AG10803 (cell line): ENCODE results near the gene RANBP17.

Experiments used
- DNase-seq: peaks from one replicate; pipeline ENCODE4 v3.0.0; 2010; ENCODE audit warnings: low read depth
- H3K4me3 ChIP-seq: 2 replicates; pipeline ENCODE4 v1.5.1; 2011; ENCODE audit warnings: mild to moderate bottlenecking, low read length, control low read depth
- CTCF ChIP-seq: conservative IDR thresholded peaks from 2 replicates; pipeline ENCODE4 v1.5.1; 2011; ENCODE audit warnings: mild to moderate bottlenecking, low read length, control low read depth, inconsistent platforms

Gene RANBP17

GRCh38 chr5:171127314-171127713 lies 265.5 kb downstream of the RANBP17 start:
- H3K4me3 ChIP-seq = no peak overlapping the region
- DNase-seq = peak; percentile 66
- TF ChIP-seq CTCF = no peak

- no peak overlapping the region for H3K4me3 ChIP-seq
- TF ChIP-seq CTCF = no peak
- DNase-seq = no peak
These were observed 266.3 kb downstream of the RANBP17 start for GRCh38 chr5:171128136-171128535.

DNA sequence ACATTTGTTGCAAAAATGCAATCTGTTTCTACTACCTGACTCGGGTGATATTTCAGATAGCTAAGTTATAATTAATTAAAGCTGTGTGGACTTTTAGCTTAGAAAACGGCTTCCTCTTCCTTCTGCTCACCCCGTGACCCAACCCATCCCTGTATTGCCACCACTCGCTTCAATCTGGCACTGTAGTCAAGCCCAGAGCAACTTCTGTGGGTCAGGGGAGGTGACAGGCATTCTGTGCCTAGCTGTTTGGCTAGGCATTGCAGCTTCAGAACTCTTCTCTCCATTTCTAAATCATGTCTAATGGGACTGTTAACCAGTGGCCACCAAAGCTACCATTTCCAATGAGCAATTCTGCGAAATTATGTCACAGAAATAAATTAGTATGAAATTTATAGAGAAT lies 267.5 kb downstream of the RANBP17 start:
- H3K4me3 ChIP-seq = no peak overlapping the region
- DNase-seq = no peak
- TF ChIP-seq CTCF = no peak

DNA sequence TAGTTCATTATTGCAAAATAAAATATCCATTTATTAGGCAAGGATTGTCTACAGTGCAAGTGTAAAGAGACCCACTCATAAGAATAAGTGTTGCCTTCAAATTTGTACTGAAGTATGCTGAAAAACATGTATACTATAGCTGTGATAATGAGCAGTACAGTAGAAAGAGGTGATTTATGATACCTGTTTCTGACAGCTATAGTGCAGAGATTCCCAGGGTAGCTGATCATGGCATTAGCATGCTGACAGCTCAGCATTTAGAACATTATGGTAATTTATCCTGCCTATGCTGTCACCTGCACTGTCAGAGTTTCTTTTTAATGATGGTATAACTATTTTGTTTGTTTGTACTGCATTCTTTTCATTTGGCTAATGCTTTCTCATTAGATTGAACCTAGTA lies 269.7 kb downstream of the RANBP17 start:
- TF ChIP-seq CTCF = no peak
- no peak overlapping the region for H3K4me3 ChIP-seq
- no peak for DNase-seq

DNA sequence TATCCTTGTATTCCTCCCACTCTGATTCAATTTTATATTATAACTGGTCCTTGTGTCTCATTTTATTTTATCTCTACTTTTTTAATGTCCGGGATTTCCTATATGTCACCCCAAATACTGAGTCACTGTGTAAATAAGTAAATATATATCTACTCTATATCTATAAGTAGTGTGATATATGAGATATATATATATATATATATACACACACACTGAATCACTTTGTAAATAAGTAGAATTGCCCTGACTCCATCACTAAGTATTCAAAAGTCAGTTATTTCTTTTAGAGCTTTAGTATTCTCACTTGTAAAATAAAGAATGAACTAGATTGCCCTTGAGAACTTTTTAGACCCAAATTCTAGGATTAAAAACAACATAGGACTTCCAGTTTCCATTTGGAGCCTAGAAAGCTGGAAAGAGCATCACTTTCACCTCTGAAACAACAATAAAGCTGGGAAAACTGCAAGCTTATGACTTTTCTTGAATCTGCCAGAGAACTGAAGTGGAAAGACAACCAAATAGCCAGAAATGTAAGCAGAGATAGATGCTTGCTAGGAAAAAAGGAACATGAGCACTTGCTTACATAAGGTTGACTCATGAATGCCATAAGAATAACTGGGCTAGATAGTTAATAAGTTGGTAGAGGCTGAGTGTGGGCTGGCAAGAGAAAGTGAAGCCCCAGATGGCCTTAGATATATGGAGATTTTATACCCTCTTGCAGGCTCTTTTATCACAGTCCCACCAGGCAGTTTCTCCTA lies 276.1 kb downstream of the RANBP17 start:
- no peak overlapping the region for H3K4me3 ChIP-seq
- peak; percentile 38 for DNase-seq
- no peak for TF ChIP-seq CTCF

- no peak for DNase-seq
- TF ChIP-seq CTCF = no peak
- no peak overlapping the region for H3K4me3 ChIP-seq
These were observed 277.4 kb downstream of the RANBP17 start for GRCh38 chr5:171139227-171139626.

GRCh38 chr5:171142617-171143016 lies 280.8 kb downstream of the RANBP17 start:
- DNase-seq = no peak
- H3K4me3 ChIP-seq = no peak overlapping the region
- no peak for TF ChIP-seq CTCF
